ENCODE measurements around the gene ZNF554. TPM values are rescaled to one million over a fixed set of nuclear protein-coding genes. Genes with fewer than 3 reads are reported as not detected.

The ZNF554 gene
- polyA plus RNA-seq, 2 of the 4 experiments (the other 2 are of a cell fraction): 0.54 to 0.65 TPM

DNA sequence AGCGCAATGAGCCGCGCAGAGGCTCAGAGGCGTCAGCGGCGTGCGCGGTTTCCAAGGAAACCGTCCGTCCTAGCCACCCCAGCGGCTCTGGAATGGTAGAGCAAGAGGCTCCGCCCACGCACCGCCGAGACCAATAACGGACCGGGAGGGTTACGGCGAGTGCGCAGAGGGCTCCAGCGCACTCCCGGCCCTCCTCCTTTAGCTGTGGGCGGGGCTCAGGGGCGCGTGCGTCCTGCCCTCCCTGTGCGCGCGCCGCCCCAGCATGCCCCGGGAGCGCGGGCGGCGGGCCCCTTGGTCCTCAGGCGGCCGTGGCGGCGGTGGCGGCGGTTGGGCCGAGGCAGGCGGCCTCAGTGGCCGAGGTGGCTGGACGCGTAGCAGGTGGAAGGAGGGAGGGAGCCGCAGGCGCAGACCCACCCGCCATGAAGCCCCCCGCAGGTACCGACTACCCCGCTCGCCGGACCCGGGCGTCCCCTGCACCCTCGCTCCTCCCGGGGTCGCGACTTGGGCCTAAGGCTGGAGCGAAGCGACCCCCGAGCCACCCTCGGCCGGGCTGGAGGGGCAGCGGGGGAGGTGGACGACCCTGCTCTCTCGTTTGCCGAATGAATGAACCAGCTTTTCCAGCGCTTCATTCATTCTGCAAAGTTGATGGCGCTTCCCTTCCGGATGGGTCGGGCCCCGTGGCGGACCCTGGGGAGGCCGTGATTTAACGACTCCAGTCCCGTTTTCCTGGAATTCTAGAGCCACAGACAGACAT is 34.2 kb upstream of the ZNF554 start, which contains the start of gene THOP1:
Gene THOP1 (plus strand): TSS at position 260 of the 754 bp plus-strand sequence. CDS start 160 bp downstream, at position 420.
- Histone ChIP-seq H3K27ac (peak within 1 kb of the TSS; percentile 93 to 98), H3K4me1 (peaks cover 17% of the 10 kb centered on the region; the same call in 2 of the 3 replicates), H3K4me2 (peak within 1 kb of the TSS; percentile 96), H3K9me3 (no peaks in the 10 kb centered on the region), H3K4me3 (peak within 1 kb of the TSS; percentile 90)
- ChIA-PET POLR2A (interaction anchor here (1.7 kb wide), 1 partner anchor 310 kb away, joined by 5 read pairs; the partner anchor contains the start of gene GADD45B), CTCF (interaction anchor here (2.1 kb wide), 1 partner anchor 34 kb away, joined by 6 read pairs; the partner anchor contains the start of gene ZNF554)
- WGBS (ENCODE audit: missing lambda C conversion rate): 0% methylated on average over 31 of the region's 78 CpGs
- FAIRE-seq (no peak), ATAC-seq (peak; percentile 89 to 93), DNase-seq (ENCODE audit: low read depth in 1 of 2, low spot score in 1 of 2) (peak; percentile 87 to 97)
- no peak for TF ChIP-seq PBX3 (IDR thresholded peaks at IDR 0.05)
- no peak for TF ChIP-seq EHF (CRISPR knock-in tag; IDR thresholded peaks at IDR 0.05)
- TF ChIP-seq, protein P1, sequence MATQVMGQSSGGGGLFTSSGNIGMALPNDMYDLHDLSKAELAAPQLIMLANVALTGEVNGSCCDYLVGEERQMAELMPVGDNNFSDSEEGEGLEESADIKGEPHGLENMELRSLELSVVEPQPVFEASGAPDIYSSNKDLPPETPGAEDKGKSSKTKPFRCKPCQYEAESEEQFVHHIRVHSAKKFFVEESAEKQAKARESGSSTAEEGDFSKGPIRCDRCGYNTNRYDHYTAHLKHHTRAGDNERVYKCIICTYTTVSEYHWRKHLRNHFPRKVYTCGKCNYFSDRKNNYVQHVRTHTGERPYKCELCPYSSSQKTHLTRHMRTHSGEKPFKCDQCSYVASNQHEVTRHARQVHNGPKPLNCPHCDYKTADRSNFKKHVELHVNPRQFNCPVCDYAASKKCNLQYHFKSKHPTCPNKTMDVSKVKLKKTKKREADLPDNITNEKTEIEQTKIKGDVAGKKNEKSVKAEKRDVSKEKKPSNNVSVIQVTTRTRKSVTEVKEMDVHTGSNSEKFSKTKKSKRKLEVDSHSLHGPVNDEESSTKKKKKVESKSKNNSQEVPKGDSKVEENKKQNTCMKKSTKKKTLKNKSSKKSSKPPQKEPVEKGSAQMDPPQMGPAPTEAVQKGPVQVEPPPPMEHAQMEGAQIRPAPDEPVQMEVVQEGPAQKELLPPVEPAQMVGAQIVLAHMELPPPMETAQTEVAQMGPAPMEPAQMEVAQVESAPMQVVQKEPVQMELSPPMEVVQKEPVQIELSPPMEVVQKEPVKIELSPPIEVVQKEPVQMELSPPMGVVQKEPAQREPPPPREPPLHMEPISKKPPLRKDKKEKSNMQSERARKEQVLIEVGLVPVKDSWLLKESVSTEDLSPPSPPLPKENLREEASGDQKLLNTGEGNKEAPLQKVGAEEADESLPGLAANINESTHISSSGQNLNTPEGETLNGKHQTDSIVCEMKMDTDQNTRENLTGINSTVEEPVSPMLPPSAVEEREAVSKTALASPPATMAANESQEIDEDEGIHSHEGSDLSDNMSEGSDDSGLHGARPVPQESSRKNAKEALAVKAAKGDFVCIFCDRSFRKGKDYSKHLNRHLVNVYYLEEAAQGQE (IDR thresholded peaks at IDR 0.05): no peak
- TF ChIP-seq, protein P2, sequence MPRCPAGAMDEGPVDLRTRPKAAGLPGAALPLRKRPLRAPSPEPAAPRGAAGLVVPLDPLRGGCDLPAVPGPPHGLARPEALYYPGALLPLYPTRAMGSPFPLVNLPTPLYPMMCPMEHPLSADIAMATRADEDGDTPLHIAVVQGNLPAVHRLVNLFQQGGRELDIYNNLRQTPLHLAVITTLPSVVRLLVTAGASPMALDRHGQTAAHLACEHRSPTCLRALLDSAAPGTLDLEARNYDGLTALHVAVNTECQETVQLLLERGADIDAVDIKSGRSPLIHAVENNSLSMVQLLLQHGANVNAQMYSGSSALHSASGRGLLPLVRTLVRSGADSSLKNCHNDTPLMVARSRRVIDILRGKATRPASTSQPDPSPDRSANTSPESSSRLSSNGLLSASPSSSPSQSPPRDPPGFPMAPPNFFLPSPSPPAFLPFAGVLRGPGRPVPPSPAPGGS (IDR thresholded peaks at IDR 0.05): peak; percentile 19; the same call in 1 of the 3 replicates
- no peak for TF ChIP-seq ESRRA (IDR thresholded peaks at IDR 0.05; ENCODE audit: borderline replicate concordance, low read length)
- TF ChIP-seq MYC (IDR thresholded peaks at IDR 0.05; ENCODE audit: borderline replicate concordance, low read length): no peak
- no peak for TF ChIP-seq CHD2 (IDR thresholded peaks at IDR 0.05; ENCODE audit: low read length, partially characterized antibody)
- no peak for TF ChIP-seq ZSCAN20 (CRISPR knock-in tag; IDR thresholded peaks at IDR 0.05)
- no peak for TF ChIP-seq RFX5 (IDR thresholded peaks at IDR 0.05)
- TF ChIP-seq POLR2A (IDR thresholded peaks at IDR 0.05; ENCODE audit: low read length): peak; percentile 76
- no peak for TF ChIP-seq HOXB5 (CRISPR knock-in tag; IDR thresholded peaks at IDR 0.05)
- no peak for TF ChIP-seq KDM5A (IDR thresholded peaks at IDR 0.05)
- TF ChIP-seq JUN (IDR thresholded peaks at IDR 0.05): peak in 1 of 2 experiments; percentile 72; a peak in 2 of 5 replicates
- TF ChIP-seq MAX (IDR thresholded peaks at IDR 0.05): peak; percentile 59
- TF ChIP-seq CEBPB (IDR thresholded peaks at IDR 0.05): no peak
- TF ChIP-seq MAZ (IDR thresholded peaks at IDR 0.05; ENCODE audit: borderline replicate concordance, low read depth, low read length): no peak
- TF ChIP-seq NR3C1 (IDR thresholded peaks at IDR 0.05): no peak
- TF ChIP-seq HOXB13 (CRISPR knock-in tag; IDR thresholded peaks at IDR 0.05; ENCODE audit: low read depth): no peak
- TF ChIP-seq, protein P3, sequence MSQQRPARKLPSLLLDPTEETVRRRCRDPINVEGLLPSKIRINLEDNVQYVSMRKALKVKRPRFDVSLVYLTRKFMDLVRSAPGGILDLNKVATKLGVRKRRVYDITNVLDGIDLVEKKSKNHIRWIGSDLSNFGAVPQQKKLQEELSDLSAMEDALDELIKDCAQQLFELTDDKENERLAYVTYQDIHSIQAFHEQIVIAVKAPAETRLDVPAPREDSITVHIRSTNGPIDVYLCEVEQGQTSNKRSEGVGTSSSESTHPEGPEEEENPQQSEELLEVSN (IDR thresholded peaks at IDR 0.05; ENCODE audit: borderline replicate concordance, low read depth): 0 out of 2 replicates have a peak, but pooled peaks have one; percentile 47
- no peak for TF ChIP-seq SMC3 (IDR thresholded peaks at IDR 0.05)
- TF ChIP-seq FOXS1 (CRISPR knock-in tag; IDR thresholded peaks at IDR 0.05): no peak
- TF ChIP-seq PHF8 (IDR thresholded peaks at IDR 0.05; ENCODE audit: borderline replicate concordance, low read depth): peak; percentile 76
